T-helper 2 cell (primary cell): ENCODE data around the gene MCAM.
A peak's percentile ranks its signal among the peaks of the same experiment; 100 is the strongest.

Source experiments
- DNase-seq, 5 experiments: peaks; one replicate each; pipeline versions ENCODE4 v3.0.0 to v3.0.0-alpha.2; 2012 to 2022

Gene MCAM

DNA sequence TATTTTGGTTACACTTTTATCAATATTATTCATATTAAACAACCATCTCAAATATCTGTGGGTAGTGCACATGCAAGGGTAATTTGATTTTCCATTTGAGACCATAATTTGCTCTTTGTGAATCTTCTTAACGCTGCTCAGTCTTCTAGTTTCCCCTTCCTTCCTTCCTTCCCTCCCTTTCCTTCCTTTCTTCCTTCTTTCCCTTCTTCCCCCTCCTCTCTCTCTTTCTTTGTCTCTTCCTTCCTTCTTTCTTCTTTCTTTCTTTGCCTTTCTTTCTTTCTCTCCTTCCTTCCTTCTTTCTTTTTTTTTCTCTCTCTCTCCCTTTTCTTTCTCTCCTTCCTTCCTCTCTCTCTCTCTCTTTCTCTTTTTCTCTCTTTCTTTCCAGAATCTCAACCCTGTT lies 13.3 kb upstream of the MCAM start:
- DNase-seq: no peak

DNA sequence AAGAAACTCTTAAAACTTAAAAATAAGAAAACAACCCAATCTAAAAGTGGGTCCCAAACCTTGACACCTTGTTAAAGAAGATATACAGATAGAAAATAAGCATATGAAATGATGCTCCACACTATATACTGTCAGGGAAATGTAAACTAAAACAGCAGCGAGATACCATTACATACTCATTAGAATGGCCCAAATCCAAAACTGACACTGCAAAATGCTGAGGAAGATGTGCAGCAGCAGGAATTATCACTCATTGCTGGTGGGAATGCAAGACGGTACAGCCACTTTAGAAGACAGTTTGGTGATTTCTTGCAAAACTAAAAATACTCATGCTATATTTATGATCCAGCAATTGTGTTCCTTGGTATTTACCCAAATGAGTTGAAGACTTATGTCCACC lies 12.4 kb upstream of the MCAM start:
- no peak for DNase-seq

DNA sequence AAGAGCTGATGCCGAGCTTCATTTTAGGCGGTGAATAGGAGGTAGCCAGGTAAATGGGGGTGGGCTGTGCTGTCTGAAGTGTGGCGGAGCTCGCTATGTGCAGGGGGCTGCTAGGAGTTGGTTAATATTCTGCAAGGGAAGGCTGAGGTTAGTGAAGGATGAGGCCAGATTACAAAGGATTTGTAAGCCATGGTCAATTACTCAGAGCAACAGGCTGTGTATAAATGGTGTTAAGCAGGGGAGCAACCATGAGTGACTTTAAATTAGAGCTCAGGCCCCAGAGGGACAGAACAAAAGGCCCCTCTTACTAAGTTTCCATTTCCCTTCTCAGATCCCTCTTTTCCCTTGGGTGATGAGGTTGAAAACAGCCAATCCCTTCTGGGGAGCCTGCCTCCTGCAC lies 7.3 kb upstream of the MCAM start:
- no peak for DNase-seq

DNA sequence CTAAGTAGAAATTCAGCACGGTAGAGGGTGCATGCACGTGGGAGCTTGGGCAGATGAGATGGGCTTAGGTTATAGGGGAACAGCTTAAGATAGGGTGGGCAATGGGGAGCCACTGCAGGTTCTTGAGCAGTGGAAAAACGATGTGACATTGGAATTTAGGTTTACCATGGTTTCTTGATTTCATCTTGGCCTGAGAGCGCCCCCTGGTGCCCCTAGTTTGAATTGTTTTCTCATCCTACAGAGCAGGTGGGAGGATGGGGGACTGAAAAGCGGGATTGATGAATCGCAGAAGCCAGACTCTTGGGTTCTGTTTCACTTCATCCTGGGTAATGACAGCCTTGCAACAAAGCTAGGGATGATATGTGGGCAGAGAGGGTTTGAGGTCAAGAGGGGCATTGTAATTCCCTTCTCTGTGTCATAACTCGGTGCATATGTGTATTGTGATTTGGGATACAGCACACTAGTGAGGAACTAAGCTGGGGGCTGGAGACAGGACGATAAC lies 6.7 kb upstream of the MCAM start:
- peak; percentile 54 to 71 (median 65) for DNase-seq

DNA sequence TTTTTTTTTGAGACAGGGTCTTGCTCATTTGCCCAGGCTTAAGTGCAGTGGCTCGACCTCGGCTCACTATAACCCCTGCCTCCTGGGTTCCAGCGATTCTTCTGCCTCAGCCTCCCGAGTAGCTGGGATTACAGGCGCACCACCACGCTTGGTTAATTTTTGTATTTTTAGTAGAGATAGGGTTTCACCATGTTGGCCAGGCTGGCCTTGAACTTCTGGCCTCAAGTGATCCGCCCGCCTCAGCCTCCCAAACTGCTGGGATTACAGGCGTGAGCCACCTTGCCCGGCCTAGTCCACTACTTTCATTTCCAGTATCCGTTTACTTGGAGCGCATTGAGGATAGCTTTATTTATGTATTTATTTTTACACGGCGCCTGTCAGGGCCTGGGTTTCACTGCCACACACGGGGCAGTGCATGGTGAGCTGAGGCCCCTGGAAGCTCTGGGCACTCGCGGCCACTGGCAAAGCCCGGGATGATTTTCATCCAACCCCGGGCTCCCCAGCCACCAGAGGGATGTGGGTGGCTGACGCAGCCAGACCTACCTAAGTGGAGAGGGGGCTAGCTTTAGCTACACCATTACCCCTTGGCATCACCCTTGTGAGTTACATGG lies 6.1 kb upstream of the MCAM start:
- DNase-seq: no peak

DNA sequence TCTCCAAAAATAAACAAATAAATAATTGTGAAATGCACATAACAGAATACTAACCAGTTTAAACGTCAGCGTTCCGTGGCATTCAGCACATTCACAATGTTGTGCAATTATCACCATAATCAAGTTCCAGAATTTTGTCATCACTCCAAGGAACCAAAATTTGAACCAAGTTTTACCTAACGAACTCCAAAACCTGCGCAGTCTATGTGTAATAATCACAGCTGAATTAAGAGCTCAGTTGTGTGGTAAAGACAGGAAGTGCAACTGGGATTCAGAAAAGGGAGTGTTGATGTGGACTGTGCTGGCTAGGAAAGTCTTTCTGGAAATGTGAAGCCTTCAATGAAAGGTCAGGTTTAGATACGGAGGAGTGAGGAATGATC lies 5.4 kb upstream of the MCAM start:
- no peak for DNase-seq

DNA sequence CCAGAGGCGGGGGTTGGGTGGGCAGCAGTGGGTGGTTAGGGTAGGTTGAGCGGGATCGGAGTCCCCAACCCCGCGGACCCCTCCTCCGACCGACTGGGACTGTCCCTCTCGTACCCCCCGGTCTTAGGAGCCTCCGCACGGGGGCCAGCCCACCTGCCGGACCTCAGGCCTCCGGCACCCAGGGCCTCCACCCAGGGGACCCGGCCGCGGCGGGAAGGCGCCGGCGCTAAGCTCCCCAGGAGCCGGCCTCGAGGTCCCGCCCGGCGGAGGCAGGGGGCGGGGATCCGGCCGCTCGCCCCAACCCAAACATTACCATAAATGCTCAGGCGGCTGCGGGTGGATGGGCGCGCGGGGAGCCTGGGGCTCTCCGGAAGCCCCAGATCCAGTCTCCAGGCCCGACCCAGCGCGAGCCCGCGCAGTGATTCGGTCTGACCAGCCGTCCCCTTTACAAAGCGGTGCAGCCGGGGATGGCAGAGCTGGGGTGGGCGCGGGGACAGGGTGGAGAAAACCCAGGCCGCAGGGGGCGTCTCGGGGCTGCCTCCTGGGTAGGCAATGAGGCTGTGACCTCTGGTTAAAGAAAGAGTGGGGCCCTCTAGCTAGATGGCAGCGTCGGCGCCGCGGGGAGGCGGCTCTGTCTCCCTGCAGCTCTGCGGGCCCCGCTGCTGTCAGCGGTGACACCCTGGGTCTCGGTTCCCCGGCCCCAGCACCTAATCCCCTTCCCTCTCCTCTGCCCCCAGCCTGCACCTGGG lies 4.0 kb upstream of the MCAM start:
- peak in 3 of 5 experiments; percentile 34 to 76 (median 39) for DNase-seq

DNA sequence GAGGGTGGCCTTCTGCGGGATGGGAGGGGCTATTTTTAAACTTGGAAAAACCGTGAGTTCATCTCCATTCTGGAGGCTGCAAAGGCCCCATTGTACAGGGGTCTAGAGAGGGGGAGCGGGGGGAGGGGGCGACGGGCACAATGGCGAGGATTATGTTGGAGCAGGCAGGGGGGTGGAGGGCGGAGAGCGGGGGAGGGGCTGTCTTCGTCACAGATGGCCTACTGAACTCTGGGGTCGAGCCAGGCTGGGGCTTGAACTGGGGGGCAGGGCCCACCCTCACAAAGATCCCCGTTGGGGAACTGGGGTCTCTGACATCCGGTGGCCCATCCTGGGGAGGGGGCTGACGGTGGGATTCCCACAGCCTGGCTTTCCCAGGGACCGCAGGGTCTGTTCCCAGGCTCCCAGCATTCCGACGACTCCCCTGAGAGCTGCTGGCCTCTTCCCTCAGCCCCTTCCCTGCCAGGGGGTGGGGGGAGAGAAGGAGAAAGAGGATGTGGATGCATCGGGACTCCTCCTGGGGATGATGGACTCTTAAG lies 3.4 kb upstream of the MCAM start:
- DNase-seq: no peak

DNA sequence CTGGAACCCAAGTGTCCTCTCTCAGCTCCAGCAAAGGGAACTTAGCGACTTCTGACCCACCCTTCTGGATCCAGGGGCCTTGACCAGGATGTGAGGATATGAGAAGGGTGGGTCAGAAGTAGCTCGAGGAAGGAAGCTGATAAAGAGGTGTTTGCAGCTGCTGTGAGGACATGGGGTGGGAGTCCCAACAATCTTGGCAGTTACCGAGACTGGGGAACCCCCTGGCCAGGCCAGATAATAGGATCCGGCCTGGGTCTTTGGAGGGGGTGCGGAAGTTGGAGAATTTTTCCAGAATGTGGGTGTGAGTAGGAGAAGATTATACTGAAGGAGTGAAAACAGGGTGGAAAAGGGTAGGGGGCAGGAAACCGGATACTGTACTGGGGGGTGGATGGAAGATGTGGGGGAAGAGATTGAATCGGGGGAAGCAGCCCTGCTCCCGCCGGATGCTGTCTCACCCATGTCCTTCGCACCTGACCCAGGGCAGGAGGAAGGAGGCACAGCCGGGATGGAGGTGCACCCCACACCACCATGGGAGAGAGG lies 2.8 kb upstream of the MCAM start:
- no peak for DNase-seq

DNA sequence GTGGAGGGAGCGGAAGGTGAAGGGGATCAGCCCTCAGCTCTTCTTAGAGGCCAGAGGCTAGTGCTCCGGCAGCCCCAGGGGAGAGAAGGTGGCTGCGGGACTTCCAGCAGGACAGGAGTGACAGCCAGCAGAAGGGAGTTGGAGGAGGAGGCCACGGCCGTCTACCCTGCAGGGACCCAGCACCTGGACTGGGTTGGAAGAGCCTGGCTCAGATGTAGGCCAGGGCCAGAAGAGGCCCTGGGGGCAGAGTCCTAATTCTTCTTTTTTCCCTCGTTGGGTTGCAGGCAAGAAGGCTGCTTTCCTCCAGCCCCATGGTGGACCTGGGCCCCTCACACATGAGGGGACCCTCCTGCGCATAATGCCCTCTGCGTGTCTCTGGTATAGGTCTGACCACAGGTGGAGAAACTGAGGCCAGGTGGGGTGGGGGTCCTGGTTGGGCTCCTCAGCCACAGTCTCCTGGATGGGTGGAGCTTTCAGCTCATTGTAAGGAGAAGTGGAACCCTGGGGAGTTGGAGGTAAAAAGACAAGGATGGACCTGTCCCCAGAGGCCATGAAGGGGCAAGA lies 2.3 kb upstream of the MCAM start:
- no peak for DNase-seq

DNA sequence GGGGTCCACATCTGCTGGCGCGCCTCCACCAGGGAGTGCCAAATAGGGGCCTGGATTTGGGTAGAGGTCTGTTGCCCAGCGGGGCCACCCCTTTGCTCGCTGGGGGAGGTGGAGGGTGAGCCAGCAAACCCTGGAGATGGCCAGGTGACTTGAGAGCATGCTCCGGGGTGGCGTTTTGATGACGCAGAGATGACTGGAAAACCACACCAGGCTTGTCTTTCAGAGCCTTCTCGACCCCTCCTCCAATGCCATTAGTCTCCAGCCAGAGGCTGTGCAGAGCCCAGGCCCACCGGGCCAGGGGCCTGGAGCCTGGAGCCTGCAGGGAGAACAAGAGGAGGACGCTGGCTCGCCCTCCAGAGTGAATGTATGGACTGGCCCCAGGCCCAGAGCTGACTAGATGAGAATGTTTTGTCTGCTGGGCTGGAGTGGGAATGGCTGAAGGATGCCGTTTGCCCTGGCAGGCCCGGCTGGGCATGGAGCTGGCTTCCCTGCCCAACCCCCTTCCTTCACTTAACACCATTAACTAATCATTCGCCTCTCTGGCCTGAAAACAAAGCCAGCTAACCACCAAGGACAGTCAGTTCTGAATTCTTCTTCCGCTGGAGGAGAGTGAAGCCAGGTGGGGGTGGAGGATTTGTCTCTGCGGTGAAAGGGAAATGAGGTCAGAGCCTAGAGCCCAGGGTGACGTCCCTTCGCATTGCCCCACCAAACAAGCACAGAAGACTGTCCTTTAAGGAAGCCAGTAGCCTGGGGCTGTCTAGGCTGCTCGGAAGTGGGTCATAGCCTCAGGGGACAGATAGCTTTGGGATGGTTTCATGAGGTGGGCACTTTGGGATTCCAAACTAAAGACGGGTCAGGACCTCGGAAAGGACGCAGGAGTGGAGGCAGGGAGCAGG lies 1.6 kb upstream of the MCAM start:
- peak in 2 of 5 experiments; percentile 54 to 71 for DNase-seq

DNA sequence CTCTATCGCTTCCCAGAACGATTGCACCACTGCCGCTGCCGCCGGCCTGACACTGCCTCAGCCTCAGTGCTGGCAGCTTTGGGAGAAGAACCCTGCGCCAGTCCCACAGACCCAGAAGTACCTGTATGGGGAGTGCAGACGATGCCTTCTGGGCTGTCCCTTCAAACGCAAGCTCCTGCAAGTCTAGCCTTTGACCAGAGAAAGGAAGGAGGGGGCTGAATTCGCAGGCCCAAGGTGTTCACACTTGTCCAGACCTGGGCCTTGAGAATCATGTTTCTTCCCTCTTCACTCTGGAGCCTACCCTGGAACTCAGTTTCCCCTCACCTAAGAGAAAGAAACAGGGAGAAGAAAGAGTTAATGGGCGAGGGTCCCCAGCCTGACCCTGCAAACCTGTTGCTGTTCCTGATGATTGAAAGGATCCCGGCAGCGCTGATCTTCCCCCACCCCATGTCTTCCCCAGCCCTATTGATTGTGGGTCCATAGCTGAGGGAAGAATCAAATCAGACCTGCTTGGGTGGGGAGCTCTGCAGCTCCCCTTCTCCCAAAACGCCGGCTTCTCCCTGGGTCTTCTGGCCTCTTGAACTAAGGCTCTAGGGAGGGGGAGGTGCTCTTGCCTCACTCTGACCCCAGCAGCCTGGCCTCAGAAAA lies 786 bp upstream of the MCAM start:
- no peak for DNase-seq

DNA sequence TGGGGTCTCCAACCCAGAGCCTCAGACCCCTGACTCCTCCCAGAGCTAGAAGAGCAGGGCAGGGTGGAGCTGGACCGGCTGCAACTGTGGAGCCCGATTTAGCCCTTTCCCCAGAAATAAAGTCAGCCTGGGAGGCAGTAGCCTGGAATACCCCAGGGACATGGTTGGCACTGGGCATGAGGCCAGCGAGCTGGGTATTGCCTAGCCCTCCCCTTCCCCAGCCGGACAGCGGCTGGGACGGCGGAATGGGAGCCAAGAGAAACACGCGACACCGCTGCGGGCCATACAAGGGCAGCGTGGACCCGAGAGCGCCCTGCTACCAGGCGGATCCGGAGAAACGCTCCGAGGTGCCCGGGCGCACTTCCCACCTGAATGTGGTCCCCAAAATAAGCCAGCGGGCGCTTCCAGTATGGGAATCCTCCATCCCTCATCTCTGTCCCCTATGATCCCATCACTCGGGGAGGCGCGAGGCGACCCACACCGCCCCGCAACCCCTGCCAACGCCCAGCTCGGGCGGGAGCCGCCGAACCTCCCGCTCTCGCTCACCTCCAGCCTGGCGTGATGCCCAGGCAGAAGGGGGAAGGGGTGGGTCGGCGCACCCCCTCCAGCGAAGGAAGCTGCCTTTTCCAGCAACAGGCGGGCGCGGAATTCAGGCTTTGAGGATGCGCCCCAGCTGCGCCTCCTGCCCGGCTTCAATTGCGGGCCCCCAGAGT lies 758 bp downstream of the MCAM start:
- DNase-seq: no peak

DNA sequence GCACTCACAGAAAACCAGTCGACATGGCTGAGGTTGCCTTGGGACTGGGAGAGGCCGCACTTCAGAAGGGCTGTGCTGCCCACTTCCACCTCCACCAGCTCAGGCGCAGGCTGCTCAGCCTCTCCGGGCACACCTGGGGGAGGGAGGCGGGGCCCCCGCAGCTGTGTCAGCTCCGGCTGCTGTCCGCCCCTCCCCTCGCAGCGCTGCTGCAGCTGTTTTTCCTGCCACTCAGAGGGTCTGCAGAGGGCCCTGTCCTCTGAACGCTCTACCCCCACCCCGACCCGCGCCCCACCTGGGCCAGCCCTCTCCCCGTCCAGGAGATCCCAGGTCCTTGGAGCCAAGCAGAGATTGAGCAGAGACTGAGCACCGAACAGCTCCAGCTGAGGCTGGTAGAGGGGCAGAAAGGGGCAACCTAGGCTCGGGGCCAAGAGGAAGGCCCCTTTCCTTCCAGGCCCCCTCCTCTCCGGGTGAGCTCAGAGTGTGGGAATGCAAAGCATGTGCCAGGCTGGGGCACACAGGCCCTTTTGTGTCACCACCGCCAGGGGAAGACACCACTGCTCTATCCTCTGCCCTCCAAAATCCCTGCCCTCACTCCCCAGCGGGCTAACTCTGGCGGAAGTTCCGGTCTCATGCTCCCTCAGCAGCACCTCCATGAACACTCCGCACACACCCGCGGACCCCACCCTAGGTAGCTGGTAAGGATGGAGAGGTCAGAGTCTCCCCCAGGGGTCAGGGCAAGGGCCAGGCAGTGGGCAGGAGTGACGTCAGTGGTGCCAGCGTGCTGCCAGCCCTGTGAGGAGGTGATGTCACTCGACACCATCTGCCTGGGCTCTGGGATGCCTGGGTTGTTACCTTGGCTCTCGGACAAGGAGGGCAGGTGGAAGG lies 1.6 kb downstream of the MCAM start:
- DNase-seq: peak in 3 of 5 experiments; percentile 36 to 56 (median 44)

DNA sequence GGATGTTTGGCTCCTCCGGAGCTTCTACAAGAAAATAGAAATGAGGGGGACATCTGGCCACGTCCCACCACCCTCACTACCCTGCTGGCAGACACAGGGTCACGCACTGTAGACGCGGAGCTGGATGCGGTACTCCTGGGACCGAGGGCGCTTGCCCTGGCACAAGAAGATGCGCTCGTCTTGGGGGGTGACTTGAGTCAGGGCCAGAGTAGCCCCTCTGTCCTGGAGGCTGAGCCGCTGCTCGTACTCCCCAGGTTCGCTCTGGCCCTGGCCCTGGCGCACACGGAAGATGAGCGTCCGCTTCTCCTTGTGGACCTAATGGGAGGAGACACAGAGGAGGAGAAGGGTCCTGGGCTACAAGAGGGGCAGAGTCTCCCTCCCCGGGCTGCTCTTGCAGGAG lies 2.2 kb downstream of the MCAM start:
- no peak for DNase-seq

DNA sequence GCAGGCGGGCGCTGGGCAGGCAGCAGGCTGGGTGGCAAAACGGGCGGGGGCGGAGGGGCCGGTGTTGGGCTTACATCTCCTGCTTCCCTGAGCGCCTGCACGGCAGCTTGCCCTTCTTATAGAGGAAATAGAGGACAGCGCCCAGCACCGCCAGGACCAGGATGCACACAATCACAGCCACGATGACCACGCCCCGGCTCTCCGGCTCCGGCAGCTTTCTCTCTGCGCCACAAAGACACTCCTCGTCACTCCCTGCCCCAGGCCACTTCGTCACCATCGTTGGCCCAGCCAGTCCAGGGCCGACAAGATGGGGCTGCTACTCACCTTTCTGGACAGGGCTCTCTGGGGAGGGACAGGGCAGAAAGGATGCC lies 6.3 kb downstream of the MCAM start:
- no peak for DNase-seq

DNA sequence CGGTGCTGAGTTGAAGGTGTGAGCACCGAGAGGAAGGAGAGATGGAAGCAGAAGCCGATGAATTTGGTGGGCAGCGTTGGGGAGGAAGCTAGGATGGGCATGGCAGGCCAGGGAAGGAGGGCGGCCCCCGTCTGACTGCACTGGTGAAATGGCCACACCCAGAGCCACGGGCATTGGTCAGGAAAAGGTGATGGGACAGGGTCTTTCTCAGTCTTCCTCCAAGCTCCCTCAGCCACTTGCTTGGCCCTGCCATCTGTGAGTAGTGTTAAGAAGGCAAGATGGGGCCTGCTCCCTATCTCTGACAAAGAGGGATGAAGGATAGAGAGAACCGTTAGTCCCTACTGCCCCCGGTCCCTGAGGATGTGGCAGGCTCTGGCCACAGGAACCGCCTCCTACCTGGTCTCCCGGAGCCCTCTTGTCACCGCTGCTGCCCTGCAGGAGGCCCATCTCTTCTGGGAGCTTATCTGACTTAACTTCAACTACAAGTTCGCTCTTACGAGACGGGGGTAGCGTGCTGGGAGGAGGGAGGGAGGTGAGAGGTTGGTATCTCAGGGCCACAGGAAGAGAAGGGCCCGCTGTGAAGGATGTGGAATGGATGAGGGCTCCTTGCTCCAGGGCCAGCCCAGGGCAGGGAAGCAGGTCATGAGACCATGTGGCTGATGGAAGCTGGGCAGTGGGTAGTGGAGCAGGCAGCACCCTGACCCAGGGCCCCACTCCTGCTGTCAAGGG lies 6.8 kb downstream of the MCAM start:
- DNase-seq: no peak

DNA sequence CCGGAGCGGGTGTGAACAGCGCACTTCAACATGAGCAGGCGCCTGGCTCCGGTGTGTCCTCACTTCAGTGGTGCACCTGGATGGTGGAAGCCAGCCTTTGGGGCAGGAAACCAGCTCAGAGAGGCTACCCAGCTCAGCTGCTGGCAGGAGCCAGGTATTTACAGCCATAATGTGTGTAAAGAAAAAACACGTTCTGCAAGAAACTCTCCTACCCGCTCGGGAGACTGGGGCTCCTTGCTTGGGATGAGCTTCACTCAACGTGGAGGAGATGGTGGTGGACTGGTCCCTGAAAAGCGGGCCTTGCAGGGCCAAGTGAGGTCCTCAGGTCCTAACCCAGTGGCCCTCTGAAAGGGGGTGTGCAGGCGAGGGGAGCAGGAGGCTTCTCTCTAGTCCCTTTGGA lies 7.5 kb downstream of the MCAM start:
- no peak for DNase-seq

DNA sequence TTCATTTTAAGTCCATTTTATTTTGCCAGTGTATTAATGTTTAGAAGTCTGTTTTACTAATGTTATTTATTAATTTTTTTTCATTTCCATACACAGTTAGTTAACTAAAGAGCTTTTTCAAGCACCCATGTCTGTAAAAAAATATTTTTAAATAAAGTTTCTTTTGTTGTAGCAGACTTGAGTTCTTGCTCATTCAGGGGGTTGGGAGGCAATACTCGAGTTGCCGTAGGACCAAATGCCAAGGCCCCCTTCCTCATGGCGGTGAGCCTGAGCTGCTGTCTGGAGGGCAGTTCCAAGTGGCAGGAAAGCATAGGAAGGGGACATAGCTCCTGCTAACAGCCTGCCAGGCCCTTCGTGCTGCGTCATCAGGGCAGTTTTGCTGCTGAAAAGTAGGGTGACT lies 9.0 kb downstream of the MCAM start:
- no peak for DNase-seq

DNA sequence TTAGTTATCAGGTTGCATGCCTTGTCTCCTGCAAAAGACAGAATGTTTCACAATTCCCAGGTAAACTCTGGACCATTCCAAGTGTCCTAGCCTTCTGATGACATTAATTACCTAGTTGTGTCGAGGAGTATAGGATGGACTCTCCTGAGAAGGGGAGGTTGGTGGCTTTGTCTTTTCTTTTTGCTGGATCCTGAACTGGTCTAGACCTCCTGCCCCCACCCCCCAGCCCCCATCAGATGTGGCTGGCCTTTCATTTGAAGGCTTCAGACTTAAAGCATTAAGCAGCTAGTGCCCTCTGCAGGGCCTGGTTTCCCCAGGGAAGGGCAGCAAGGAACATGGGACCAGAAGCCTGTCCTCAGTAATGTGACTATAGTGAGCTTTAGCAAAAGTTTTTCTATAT lies 9.7 kb downstream of the MCAM start:
- DNase-seq: no peak
